ENCODE measurements around the gene GRIFIN.

The GRIFIN gene

GRCh38 chr7:2512179-2512661, 36.0 kb upstream of the GRIFIN start:
- DNase-seq, result no peak

- no peak for DNase-seq
These were observed 35.6 kb upstream of the GRIFIN start for GRCh38 chr7:2511769-2512168.

GRCh38 chr7:2510909-2511768, 34.9 kb upstream of the GRIFIN start:
- DNase-seq, result no peak

- no peak for DNase-seq
These were observed 34.1 kb upstream of the GRIFIN start for GRCh38 chr7:2510130-2510776.

- no peak for DNase-seq
These were observed 33.2 kb upstream of the GRIFIN start for GRCh38 chr7:2509298-2509906.

GRCh38 chr7:2508327-2509215, 32.4 kb upstream of the GRIFIN start:
- peak; percentile 56 for DNase-seq

- no peak for DNase-seq
These were observed 31.7 kb upstream of the GRIFIN start for GRCh38 chr7:2507917-2508306.

- no peak for DNase-seq
These were observed 31.2 kb upstream of the GRIFIN start for GRCh38 chr7:2507208-2507916.

GRCh38 chr7:2505401-2505800, 29.2 kb upstream of the GRIFIN start:
- no peak for DNase-seq

GRCh38 chr7:2504889-2505375, 28.7 kb upstream of the GRIFIN start:
- no peak for DNase-seq

GRCh38 chr7:2504128-2504888, 28.1 kb upstream of the GRIFIN start:
- DNase-seq, result no peak

GRCh38 chr7:2503056-2503941, 27.1 kb upstream of the GRIFIN start:
- no peak for DNase-seq

GRCh38 chr7:2502647-2502966, 26.4 kb upstream of the GRIFIN start:
- DNase-seq, result no peak

GRCh38 chr7:2501947-2502646, 25.9 kb upstream of the GRIFIN start:
- DNase-seq, result no peak

GRCh38 chr7:2500701-2501100, 24.5 kb upstream of the GRIFIN start:
- DNase-seq, result no peak

- DNase-seq, result no peak
These were observed 23.7 kb upstream of the GRIFIN start for GRCh38 chr7:2499719-2500430.

GRCh38 chr7:2499181-2499580, 23.0 kb upstream of the GRIFIN start:
- DNase-seq, result no peak

- no peak for DNase-seq
These were observed 22.5 kb upstream of the GRIFIN start for GRCh38 chr7:2498708-2499107.
